IPS-NIHi7 (cell line): ENCODE data around the gene ARSG.
"Not testable (repeated sequence)": the region's sequence is repeated elsewhere in the genome, so short reads cannot be mapped to it uniquely, and the experiment has no call there.

Experiments used
- DNase-seq: peaks from one replicate; pipeline ENCODE4 v3.0.0; 2012; ENCODE audit warnings: mixed read lengths; ENCODE audit errors: extremely low spot score

ARSG gene

DNA sequence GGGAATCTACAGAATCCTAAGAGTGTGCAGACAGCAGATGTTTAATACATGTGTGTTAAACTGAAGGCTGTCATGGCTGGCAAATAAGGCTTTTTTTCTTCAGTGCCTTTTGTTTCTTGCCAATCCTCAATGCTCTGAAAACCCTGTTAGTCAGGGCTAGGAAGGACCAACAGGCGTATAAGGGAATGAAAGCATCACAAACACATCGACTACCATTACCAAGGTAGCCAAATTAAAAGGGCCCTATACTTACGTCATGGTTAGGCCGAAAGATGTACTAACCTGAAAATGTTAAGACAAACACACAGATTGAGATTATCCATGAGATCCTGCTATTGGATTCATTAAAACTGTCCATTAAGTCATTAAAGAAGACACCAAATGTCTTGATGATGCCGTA lies 13.5 kb upstream of the ARSG start:
- no peak for DNase-seq

DNA sequence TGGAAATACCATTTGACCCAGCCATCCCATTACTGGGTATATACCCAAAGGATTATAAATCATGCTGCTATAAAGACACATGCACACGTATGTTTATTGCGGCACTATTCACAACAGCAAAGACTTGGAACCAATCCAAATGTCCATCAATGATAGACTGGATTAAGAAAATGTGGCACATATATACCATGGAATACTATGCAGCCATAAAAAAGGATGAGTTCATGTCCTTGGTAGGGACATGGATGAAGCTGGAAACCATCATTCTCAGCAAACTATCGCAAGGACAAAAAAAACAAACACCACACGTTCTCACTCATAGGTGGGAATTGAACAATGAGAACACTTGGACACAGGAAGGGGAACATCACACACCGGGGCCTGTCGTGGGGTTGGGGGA lies 9.3 kb upstream of the ARSG start:
- DNase-seq: not testable (repeated sequence)

- no peak for DNase-seq
Observed at GRCh38 chr17:68288375-68288774, 2.9 kb upstream of the ARSG start.

GRCh38 chr17:68288804-68289203 lies 2.5 kb upstream of the ARSG start:
- DNase-seq: no peak

- DNase-seq: no peak
Observed at GRCh38 chr17:68289473-68289872, 1.8 kb upstream of the ARSG start.

DNA sequence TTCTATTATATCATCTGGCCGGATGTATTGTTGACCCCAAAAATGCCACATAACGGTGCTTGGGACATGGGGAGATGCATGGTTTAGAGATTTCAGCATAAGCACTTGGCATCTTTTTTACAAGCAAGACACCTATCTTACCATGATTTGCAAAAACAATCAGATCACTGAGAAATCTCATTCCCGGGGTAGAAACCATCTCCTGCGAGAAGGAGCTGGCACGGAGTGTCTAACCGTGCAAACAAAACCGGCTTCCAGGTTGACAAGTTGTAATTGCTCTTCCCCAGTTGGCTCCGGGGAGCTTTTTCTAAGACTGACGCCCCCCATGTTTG lies 1.4 kb upstream of the ARSG start:
- DNase-seq: no peak

DNA sequence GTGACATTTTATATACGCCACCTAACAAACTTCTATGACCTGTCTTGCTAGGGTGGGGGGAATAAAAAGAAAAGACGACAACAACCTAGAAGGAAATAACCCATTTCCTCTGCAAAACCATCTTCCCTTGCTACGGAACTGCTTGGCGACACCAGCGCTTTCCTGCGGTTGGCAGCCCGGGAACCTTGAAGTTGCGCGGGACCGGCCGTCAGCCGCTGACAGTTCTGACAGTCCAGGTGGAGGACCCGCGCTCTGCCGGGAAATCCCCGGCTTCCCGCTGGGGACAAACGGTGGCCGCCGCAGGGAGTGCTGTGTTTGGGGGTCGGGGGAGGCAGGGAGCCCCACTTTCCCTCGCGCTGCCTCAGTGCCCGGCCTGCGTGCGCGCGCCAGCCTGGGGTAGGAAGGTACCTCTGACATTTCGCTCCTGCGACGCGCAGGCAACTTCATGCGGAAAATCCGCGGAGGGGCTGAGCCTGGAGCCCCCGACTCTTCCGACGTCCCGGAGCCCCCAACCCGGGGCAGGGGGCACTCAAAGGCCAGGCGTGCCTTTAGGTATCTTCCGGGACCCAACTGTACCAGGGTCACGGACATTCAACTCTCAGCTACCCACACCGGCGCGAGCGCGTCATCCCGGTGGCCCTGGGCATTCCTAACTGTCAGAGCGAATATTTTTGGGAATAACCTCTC lies 884 bp upstream of the ARSG start:
- peak; percentile 57 for DNase-seq

DNA sequence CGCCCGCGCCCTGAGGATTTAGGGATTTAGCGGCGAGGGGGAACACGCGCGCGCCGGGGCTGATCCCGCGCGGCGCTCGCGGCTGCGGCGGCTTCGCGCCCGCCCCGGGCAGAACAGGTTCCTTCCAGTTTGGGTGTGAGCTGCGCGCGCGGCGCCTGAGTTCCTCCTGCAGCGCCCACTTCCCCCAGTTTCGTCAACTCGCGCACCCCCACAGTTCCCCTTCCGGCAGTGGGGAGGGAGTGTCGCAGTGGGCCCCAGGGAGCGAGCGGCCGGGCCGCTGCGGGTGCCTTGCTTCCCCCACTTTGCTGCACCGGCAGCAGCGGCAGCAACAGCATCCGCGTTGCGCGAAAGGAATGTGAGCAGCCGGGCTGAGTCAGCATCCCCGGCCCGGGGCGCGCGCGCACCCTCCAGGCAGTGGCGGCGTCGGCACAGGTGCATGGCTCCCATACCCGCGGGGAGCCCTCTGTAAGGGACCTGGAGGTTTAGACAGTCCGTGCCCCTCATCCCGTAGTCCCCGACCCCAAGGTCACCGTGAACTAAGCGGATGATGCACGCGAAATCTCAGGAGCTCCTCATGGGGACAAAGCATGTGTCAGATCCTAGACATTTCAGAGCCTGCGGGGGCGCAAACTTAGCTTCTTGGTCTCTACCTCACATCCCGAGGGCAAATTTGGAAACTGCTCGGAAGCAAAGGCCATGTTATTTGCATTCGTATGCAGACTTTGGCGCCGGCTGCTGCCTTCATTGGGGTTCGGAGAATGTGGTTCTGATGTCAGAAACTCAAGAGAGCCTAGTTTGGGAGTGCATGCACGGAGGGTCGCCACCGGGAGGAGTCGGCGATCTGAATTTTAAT lies 767 bp downstream of the ARSG start:
- peak; percentile 79 for DNase-seq

DNA sequence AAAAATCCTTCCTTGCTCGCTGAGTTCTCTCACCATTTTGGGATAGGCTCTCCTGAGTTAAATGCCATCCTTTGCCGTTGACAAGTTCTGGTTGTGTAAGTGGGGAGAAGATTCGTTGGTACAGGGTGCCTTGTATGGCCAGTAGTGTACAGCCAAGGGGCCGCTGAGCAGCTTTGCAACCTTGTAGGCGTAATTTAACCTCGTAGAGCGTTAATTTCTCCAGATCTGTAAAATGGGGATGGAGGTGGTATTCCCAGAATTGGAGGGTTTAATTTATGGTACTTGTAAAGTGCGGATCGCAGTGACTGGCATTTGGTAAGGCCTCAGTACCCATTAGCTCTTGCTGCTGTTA lies 1.4 kb downstream of the ARSG start:
- no peak for DNase-seq

DNA sequence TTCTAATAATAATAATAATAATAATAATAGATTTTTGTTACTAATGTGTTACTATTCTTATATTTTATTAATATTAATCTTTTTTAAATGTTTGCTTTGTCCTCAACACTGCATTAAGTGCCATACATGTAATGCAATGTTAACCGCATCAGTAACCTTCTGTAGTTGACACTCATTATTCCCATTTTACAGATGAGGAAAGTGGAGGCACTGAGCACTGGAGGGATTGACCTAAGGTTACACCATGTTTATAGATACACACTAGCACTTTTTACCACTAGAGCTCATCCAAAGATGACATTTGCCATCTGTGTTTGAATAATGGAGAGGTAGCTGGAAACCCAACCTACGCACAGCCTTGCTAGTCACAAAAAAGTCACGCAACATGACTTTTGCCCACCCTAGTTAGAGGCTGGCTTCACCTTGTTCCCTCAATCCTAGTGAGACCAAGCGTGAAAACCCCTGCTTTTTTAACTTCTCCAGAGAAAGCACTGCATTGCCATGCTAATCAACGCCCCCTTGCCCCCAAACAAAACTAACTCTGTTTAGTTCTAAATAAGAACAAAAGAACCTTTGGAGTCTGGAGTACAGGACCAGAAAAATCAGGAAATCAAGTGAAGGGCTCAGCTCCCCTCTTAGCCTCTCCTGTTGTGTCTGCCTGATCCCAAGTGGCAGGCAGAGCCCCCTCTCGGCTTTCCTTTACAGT lies 2.3 kb downstream of the ARSG start:
- no peak for DNase-seq

GRCh38 chr17:68294196-68294555 lies 2.9 kb downstream of the ARSG start:
- no peak for DNase-seq

DNA sequence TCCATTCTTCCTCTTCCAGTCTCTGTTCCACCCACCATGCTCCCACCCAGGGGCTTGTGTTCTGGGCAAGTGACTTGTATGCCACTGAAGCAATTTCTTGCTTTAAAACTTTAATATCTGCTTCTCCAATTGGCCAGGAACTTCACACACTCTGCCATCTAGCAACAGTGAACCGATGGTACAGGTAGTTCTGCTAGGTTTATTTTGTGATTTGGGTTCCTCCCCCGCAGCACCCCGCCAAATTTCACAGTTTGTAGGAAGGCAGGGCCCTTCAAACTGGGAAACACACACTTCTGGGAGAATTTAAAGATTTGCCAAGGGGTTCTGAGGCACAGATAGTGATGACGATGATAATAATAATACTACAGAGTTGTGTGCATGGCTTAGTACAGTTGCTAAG lies 3.3 kb downstream of the ARSG start:
- no peak for DNase-seq

- DNase-seq: no peak
Observed at GRCh38 chr17:68295086-68295485, 3.8 kb downstream of the ARSG start.

DNA sequence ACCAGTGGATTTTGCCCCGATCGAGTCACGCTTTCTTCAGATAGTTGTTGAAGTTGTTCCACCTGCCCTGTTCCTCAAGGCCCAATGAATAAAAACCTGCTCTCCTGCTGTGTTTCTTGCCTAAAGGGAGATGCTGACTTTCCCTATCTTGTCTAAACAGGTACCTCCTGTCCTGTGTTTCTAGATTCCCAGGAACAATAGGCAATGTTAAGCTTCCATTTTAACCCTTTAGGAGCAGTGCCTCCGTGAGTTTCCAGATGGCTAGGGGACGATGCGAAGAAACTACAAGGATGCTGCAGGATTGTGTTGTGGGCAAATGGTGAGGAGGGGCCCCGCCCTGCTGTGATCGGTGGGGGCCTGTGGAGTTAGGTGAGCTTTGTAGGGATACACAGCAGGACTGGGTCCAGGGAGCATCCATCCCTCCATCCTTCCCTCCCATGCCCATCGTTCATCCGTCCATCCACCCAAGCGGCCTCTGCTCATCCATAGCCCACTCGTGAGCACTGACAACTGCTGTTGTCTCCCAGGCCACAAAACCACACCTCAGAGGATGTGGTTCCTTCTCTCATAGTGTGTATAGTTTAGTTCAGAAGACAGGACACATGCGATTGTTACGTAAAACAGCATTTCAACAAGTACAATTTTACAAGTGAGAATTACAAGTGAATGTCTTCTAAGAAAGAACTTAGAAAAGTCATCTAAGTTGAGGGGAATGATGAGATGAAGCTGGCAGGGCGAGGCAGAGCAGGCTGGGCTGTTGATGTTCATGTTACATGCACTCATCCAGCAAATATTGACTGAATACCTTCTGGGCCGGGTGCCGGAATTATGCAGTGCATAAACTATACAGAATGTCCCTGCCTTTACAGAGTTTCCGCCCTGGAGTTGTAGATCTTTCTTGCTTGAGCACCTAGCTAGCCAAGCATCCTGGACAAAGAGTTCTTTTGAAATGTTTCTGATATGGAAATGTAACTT lies 5.2 kb downstream of the ARSG start:
- peak; percentile 38 for DNase-seq

- no peak for DNase-seq
Observed at GRCh38 chr17:68297195-68297594, 5.9 kb downstream of the ARSG start.

DNA sequence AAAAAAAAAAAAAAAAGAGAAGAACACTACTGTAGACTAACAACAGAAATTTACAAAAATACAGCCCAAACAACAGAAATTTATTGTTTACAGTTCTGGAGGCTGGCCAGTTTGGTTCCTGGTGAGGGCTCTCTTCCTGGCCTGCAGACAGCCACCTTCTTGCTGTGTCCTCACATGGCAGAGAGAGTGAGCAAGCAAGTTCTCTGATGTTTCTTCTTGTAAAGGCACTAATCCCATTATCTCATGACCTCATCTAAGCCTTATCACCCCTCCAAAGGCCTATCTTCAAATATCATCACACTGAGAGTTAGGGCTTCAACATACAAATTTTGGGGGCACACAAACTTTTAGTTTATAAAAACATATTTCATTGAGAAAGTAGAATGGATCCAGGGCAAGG lies 7.3 kb downstream of the ARSG start:
- no peak for DNase-seq

GRCh38 chr17:68299817-68300216 lies 8.5 kb downstream of the ARSG start:
- DNase-seq: no peak

DNA sequence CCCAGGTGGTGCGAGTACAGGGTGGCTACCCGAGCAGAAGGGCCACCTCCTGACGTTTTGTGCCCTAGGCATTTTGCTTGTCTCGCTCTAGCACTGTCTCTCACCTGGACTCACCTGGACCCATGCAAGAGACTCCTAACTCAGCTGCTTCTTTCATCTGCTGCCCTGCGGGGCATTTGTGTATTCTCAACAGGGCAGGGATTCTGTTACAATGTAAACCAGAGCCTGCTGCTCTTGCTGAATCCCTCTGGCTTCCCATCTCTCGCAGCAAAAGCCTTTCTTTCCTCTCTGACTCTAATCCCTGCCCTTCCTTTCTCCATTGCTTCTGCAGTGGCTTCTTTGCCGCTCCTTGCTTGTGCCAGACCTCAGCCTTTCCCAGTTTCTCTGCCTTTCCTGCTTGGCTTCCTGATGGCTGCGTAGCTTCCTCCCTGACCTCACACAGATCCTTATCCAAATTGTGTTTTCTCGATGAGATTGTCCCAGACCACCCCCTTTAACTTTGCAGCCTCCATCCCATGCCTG lies 10.2 kb downstream of the ARSG start:
- DNase-seq: peak; percentile 53

DNA sequence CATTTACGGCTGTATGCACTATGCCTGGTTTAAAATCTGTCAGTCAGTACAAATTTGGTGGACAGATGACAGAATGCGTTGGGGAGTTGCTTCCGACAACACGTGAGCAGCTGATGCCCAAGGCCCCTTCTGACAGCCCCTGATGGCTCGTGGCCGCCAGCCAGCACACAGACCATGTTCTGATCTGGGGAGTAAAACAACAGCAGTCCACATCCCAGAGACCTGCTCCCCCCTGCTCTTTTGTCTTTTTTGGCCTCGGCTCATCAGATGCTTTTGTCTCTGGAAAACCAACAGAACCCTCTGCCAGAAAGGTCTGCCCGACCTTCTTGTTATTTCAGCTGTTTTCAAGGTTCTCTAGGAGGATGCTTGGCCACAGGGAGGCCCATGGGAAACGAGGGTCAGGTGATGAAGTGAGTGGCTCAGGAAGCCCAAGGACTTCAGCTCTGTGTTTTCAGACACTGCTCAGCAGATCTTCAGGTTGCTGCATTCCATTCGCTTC lies 10.8 kb downstream of the ARSG start:
- DNase-seq: no peak

DNA sequence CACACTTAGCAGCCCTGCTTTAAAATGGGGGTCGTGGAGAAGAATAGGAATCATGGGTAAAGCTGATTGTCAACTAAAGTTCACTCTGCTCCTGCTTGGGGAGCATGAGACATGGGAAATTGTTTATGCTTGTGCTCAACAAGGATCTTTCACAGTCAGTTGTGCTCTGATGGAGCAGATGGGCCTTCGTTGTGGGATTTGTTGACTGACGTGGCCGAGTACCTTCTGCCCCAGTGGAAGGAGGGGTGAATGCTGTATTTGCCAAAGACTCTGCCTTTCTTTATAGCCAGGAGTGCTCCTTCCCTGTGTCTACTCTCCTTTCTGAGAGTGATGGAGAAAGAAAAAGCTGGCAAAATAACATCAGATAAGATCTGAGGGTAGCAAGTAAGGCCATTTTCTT lies 11.4 kb downstream of the ARSG start:
- DNase-seq: no peak

- DNase-seq: no peak
Observed at GRCh38 chr17:68304706-68305105, 13.4 kb downstream of the ARSG start.
